ENCODE measurements around the gene CALM3.

DNA sequence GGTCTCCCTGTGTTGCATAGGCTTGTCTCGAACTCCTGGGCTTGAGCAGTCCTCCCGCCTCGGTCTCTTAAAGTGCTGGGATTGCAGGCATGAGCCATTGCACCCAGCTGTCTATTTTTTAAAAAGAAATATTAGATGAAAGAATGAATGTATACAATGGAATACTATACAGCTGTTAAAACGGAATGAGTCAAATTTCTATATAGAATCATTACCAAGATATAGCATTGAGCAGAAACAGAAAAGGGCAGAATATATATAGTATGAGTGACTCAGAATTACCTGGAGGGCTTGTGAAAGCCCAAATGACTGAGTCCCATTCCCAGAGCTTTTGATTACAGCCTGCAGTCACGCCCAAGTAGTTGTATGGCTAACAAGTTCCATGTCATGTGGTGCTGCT is 55.4 kb downstream of the CALM3 start:
- TF ChIP-seq POLR2A (IDR thresholded peaks at IDR 0.05; ENCODE audit: low read length) (no peak), GATA1 (IDR thresholded peaks at IDR 0.05; ENCODE audit: low read depth, low read length) (no peak)

Data from erythroblast (primary cell).